ENCODE measurements around the gene CDH8.
"Not testable (repeated sequence)": the region's sequence is repeated elsewhere in the genome, so short reads cannot be mapped to it uniquely, and the experiment has no call there.

Gene CDH8

GRCh38 chr16:61929776-61930175, 106.5 kb downstream of the CDH8 start:
- DNase-seq = no peak

- no peak for DNase-seq
These were observed 109.5 kb downstream of the CDH8 start for GRCh38 chr16:61926766-61927165.

GRCh38 chr16:61923629-61924028, 112.6 kb downstream of the CDH8 start:
- no peak for DNase-seq

- no peak for DNase-seq
These were observed 114.9 kb downstream of the CDH8 start for GRCh38 chr16:61921373-61921772.

GRCh38 chr16:61917865-61918826, 118.1 kb downstream of the CDH8 start:
- DNase-seq = not testable (repeated sequence)

GRCh38 chr16:61915569-61915968, 120.7 kb downstream of the CDH8 start:
- DNase-seq = no peak

GRCh38 chr16:61909074-61909473, 127.2 kb downstream of the CDH8 start:
- DNase-seq = no peak

GRCh38 chr16:61908426-61908825, 127.8 kb downstream of the CDH8 start:
- DNase-seq = no peak

GRCh38 chr16:61901689-61902088, 134.5 kb downstream of the CDH8 start:
- DNase-seq = no peak

GRCh38 chr16:61900482-61900881, 135.8 kb downstream of the CDH8 start:
- no peak for DNase-seq

- DNase-seq = no peak
These were observed 138.6 kb downstream of the CDH8 start for GRCh38 chr16:61897657-61898056.

GRCh38 chr16:61892531-61892930, 143.7 kb downstream of the CDH8 start:
- DNase-seq = no peak

- DNase-seq = no peak
These were observed 144.8 kb downstream of the CDH8 start for GRCh38 chr16:61891460-61891859.

GRCh38 chr16:61890386-61890785, 145.9 kb downstream of the CDH8 start:
- DNase-seq = no peak

- DNase-seq = no peak
These were observed 148.3 kb downstream of the CDH8 start for GRCh38 chr16:61887903-61888302.

- DNase-seq = no peak
These were observed 150.9 kb downstream of the CDH8 start for GRCh38 chr16:61885343-61885742.

GRCh38 chr16:61879306-61879705, 156.9 kb downstream of the CDH8 start:
- no peak for DNase-seq

- no peak for DNase-seq
These were observed 158.8 kb downstream of the CDH8 start for GRCh38 chr16:61877436-61877835.

- DNase-seq = no peak
These were observed 163.5 kb downstream of the CDH8 start for GRCh38 chr16:61872778-61873119.

GRCh38 chr16:61871837-61872777, 164.1 kb downstream of the CDH8 start:
- no peak for DNase-seq

- no peak for DNase-seq
These were observed 173.8 kb downstream of the CDH8 start for GRCh38 chr16:61862221-61863155.

GRCh38 chr16:61858988-61859387, 177.2 kb downstream of the CDH8 start:
- DNase-seq = no peak

- DNase-seq = no peak
These were observed 193.6 kb downstream of the CDH8 start for GRCh38 chr16:61842666-61843065.

All from activated CD4-positive, alpha-beta T cell treated with anti-CD3 and anti-CD28 coated beads for 1 hour (primary cell).